GM19467 (cell line): Measurements from ENCODE around the gene GORASP2.
"Not testable (repeated sequence)": the region's sequence is repeated elsewhere in the genome, so short reads cannot be mapped to it uniquely, and the experiment has no call there.

Source experiments
- ATAC-seq: cut with Tn5 transposase; IDR thresholded peaks from one replicate; pipeline ENCODE4 v1.9.1; 2021; ENCODE audit warnings: mild to moderate bottlenecking, moderate library complexity; ENCODE audit not compliant: unreplicated experiment

The GORASP2 gene

DNA sequence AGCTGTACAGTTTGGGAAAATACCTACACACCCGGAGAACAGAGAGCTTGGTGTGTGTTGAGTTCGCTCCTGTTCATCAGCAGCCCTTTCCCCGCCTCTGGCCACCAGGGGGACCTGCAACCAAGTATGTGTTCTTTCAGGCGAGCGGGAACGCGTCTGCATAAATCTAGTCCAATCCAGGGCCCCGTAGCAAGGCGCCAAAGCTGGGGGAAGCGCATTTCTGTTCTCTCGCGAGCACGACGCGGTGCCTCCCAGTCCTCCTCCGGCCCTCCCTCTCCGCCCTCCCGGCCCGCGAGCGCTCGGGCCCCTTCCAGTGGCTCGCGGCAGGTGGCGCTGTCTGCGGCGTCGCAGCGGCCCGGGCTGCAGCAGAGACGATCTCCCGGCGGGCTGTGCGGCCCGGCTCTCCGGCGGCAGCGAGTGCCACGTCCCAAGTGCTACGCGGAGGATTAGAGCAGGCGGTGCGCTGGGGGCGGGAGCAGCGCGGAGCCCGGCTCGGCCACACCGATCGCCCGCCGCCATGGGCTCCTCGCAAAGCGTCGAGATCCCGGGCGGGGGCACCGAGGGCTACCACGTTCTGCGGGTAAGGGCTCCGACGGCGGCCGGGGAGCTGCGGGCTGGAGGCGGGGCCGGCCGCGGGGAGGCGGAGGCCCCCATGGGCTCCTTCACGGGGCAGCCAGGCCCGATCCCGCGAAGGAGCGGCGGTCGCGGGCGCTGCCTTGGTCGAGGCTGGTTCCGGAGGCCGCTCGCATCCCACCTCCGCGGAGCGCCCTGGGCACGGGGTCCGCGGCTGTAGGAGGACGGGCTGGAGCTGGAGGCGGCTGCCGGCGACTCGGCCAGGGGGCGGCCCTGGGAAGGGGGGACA lies at the start of gene GORASP2:
Gene GORASP2 (plus strand): TSS at position 430 of the 862 bp plus-strand sequence. CDS start 88 bp downstream, at position 518.
- ATAC-seq, result peak; percentile 93

GRCh38 chr2:170881840-170882239 lies 47.2 kb upstream of the GORASP2 start:
- no peak for ATAC-seq

GRCh38 chr2:170882758-170883157 lies 46.3 kb upstream of the GORASP2 start:
- no peak for ATAC-seq

- ATAC-seq, result no peak
Observed at GRCh38 chr2:170883683-170884082, 45.4 kb upstream of the GORASP2 start.

- ATAC-seq, result no peak
Observed at GRCh38 chr2:170885130-170885791, 43.8 kb upstream of the GORASP2 start.

DNA sequence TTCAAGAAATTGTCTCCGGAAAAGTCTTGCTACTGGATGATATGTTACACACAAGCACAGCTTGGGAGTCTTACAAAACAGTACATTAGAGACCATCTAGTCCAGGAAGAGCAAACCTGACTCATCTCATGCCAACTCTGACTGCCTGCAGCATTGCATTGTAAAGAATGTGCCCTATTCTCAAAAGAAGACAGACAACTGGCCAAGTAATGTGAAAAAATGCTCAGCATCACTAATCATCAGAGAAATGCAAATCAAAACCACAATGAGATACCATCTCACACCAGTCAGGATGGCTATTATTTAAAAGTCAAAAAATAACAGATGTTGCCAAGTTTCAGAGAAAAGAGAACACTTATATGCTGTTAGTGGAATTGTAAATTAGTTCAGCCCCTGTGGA lies 42.7 kb upstream of the GORASP2 start:
- ATAC-seq, result no peak

- ATAC-seq, result no peak
Observed at GRCh38 chr2:170887496-170887895, 41.6 kb upstream of the GORASP2 start.

DNA sequence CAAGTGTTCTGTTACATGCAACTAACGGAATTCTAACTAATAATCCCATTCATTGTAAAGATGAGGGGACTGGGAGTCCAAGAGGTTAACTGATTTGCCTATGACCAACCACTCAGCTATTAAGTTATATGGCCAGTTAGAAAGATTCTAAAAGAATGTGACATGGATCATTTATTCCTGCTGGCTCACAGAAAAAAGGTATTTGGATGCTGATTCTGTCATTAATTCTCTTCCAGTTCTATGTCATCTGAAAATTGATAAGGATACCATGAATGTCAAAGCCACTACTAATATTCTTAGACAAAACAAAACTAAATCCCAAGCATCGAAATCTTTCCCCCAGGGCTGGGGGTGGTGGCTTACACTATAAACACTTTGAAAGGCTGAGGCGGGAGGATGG lies 41.2 kb upstream of the GORASP2 start:
- ATAC-seq, result no peak

- ATAC-seq, result no peak
Observed at GRCh38 chr2:170891893-170892292, 37.2 kb upstream of the GORASP2 start.

DNA sequence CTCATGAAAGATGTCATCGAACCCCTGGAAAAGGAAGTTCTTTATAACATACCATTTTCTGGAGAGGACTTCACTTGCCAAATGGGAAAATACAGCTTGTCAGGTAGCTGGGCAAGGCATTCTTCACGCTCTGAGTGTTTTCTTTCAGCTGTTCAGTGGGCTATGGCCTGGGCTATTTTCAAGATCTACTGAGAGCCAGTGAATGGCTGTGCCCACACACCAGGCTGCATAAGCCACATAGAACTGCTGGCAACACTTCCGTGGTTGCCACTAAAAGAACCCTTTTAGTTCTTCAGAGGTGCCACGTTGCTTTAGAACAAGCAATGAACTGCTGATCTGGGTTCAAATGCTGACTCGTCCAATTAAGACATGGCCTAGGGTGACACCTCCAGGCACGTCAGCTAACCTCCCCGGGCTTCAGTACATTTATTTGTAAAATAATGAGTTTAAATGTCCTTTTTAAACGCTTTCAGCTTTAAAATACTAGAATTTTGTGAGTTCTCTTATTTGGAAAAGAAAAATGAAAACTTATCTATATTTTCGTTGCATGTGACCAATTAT lies 36.6 kb upstream of the GORASP2 start:
- ATAC-seq, result no peak

GRCh38 chr2:170895023-170895757 lies 33.9 kb upstream of the GORASP2 start:
- ATAC-seq, result no peak

- ATAC-seq, result no peak
Observed at GRCh38 chr2:170896622-170897021, 32.4 kb upstream of the GORASP2 start.

GRCh38 chr2:170897108-170897507 lies 31.9 kb upstream of the GORASP2 start:
- no peak for ATAC-seq

DNA sequence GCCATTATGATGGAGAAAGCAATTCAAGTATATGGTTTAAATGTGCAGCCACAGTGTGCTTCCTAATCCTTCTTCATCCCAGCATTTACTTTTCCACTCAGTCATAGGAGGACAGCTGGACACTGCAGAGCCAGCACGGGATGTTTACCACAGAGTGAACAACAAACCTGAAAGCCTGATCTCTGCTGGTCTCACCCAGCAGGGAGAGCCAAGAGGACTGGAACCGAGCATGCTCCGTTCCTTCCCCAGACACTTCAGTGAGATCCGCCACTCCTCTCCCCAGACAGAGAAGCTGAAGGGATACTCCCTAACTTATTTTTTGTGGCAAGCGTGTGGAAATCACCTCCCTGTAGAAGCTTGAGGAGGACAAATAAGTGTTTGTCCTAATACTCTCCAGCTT lies 23.2 kb upstream of the GORASP2 start:
- ATAC-seq, result no peak

- ATAC-seq, result no peak
Observed at GRCh38 chr2:170911314-170911889, 17.7 kb upstream of the GORASP2 start.

DNA sequence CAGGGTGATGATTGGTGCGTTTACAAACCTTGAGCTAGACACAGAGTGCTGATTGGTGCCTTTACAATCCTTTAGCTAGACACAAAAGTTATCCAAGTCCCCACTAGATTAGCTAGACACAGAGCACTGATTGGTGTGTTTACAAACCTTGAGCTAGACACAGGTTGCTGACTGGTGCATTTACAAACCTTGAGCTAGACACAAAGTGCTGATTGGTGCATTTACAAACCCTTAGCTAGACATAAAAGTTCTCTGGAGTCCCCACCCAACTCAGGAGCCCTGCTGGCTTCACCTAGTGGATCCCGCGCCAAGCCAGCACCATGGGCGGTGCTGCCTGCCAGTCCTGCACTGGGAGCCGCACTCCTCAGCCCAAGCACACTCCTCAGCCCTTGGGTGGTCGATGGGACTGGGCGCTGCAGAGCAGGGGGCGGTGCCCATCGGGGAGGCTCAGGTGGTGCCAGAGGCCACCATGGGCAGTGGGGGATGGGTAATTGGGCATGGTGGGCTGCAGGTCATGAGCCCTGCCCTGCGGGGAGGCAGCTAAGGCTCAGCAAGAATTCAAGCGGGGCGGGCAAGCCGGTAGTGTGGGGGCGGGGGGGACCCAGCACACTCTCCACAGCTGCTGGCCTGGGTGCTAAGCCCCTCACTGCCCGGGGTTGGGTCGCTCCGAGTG lies 13.9 kb upstream of the GORASP2 start:
- ATAC-seq, result not testable (repeated sequence)

- no peak for ATAC-seq
Observed at GRCh38 chr2:170917219-170917913, 11.7 kb upstream of the GORASP2 start.

GRCh38 chr2:170917957-170918356 lies 11.1 kb upstream of the GORASP2 start:
- ATAC-seq, result no peak

- ATAC-seq, result not testable (repeated sequence)
Observed at GRCh38 chr2:170921873-170922272, 7.2 kb upstream of the GORASP2 start.
